Retinal pigment epithelial cell (primary cell): Measurements from ENCODE around the gene RAB11A.

Experiments used
- DNase-seq: peaks from one replicate; pipeline ENCODE4 v3.0.0-alpha.2; 2010; ENCODE audit warnings: low read depth
- H3K4me3 ChIP-seq: 2 replicates; pipeline ENCODE4 v1.5.1; 2011; ENCODE audit warnings: mild to moderate bottlenecking, low read length, control low read depth, moderate library complexity
- CTCF ChIP-seq: conservative IDR thresholded peaks from 2 replicates; pipeline ENCODE4 v1.5.1; 2011; ENCODE audit warnings: low read depth, low read length, control low read depth, inconsistent platforms

The RAB11A gene

GRCh38 chr15:65920825-65921309 is 51.6 kb downstream of the RAB11A start:
- TF ChIP-seq CTCF = no peak

DNA sequence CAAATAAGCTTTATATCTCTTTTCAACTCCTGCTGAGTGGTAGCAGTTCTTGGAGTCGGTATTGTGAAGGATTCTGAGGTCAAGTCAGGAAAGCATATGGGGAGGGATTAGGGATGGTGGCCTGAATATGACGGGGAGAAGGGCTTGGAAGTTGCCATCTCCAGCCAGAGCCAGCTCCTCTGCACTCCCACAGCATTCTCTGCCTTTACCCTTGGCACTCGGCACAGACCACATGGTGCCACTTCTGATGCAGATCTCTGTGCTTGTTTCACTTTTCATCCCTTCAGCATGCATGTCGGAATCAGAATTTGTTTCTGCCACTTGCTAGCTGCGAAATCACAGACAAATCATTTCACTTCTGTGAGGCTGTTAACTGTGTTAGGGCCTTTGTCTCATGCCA is 52.5 kb downstream of the RAB11A start:
- TF ChIP-seq CTCF = no peak
- DNase-seq = no peak
- no peak overlapping the region for H3K4me3 ChIP-seq

More at GRCh38 chr15:65920825-65921309, 51.6 kb downstream of the RAB11A start:
- no peak for DNase-seq
- H3K4me3 ChIP-seq = no peak overlapping the region

DNA sequence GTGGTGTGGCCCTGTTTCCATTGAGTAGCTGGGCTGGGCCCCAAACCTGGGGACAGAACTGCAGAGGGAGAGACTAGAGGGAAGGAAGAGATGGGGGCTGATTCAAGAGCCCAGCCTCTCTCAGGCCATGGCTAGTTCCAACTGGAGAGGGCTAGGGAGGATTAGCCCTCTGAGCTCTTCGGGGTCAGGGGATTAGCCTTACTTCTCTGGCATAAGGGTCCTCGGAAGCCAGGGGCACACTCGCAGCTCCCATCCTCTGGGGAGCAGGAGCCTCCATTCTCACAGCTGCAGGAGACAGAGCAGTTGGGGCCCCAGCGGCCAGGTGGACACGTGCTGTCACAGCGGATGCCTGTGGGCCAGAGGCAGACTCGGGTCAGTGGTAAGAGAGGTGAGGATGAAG is 53.3 kb downstream of the RAB11A start:
- H3K4me3 ChIP-seq = no peak overlapping the region
- DNase-seq = no peak
- TF ChIP-seq CTCF = no peak

- TF ChIP-seq CTCF = no peak
- H3K4me3 ChIP-seq = no peak overlapping the region
- no peak for DNase-seq
These were observed 54.0 kb downstream of the RAB11A start for GRCh38 chr15:65923264-65923663.

- H3K4me3 ChIP-seq = no peak overlapping the region
- TF ChIP-seq CTCF = no peak
- DNase-seq = no peak
These were observed 54.7 kb downstream of the RAB11A start for GRCh38 chr15:65924004-65924403.

DNA sequence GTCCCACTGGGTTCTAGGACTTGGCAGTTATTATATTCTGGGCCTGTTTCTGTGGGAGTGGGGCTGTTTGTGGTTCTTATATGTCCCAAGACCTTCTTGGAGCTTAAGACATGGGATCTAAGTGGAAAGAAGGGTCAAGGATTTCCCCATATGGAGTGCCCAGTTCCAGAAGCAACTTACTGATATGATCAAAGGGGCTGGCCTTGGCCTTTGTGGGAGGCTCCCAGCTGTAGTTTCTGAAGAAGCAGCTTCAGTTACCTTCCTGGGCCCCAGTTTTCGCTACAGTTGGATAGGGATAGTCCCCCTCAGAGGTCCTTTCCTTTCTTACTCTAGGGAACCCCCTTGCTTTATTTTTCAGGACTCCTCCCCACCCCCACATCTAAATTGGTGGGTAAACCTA is 56.0 kb downstream of the RAB11A start:
- TF ChIP-seq CTCF = no peak
- no peak for DNase-seq
- no peak overlapping the region for H3K4me3 ChIP-seq

DNA sequence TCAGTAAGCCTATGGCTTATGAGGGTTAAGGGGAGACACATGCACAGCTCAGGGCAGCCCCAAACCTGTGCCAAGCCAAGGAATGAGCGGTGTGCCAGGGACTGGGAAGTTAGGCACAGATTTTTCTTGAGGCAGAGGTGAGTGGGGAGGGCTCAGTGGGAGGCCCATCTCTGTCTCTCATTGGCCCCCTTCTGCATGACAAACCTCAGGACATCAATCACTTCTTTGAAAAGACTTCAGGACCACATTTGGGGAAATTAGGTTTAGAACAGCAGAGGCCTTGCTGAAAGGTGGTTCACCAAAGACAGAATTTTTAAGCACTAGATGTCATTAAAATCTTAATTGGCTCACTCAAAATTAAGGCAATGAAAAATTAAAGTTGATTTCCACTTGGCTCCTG is 57.2 kb downstream of the RAB11A start:
- no peak overlapping the region for H3K4me3 ChIP-seq
- no peak for DNase-seq
- no peak for TF ChIP-seq CTCF
